ENCODE data around the gene DEFB128. TPM values are rescaled to one million over a fixed set of nuclear protein-coding genes. Genes with fewer than 3 reads are reported as not detected.
"Not testable (repeated sequence)": the region's sequence is repeated elsewhere in the genome, so short reads cannot be mapped to it uniquely, and the experiment has no call there.

The DEFB128 gene
- total and polyA plus RNA-seq, 12 donors = not detected

GRCh38 chr20:227439-228105, 38.1 kb upstream of the DEFB128 start:
- no peak for ATAC-seq
- H3K36me3 ChIP-seq = no peaks in the 10 kb centered on the region
- no peaks in the 10 kb centered on the region for H3K4me1 ChIP-seq
- intact Hi-C loops (cut with DNase I) = no loop called here
- WGBS, 2 donors = 71 to 78% methylated on average over 3 of the region's 3 CpGs
- no peak for DNase-seq
- no peak overlapping the region for H3K27ac ChIP-seq
- peaks cover 0 to 5% (median 0%) of the 10 kb centered on the region in 11 donors for H3K9me3 ChIP-seq
- peaks cover 0 to 14% (median 7%) of the 10 kb centered on the region in 7 donors for H3K27me3 ChIP-seq
- H3K4me3 ChIP-seq = no peak overlapping the region
- no peak for TF ChIP-seq CTCF (IDR thresholded peaks at IDR 0.05)

DNA sequence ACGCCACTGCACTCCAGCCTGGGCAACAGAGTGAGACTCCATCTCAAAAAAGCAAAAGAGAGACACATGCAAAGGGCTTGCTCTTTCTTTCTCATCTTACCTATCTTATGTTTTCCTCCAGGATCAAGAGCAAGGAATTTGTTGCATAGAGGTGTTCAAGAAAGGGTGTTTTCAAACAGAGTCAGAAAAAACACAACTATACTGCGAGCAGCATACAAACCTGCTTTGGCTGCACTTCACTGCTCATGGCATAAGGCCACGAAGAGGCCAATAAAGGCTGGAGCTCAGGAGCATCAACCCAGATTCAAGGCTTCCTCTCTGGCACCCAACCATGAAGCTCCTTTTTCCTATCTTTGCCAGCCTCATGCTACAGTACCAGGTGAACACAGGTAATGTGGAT, 37.4 kb upstream of the DEFB128 start, which contains the start of gene DEFB129:
Gene DEFB129, plus strand, starts transcription at position 301 of the 400 bp plus-strand sequence. Its CDS starts 31 bp downstream, at position 332.
- intact Hi-C loops (cut with DNase I) = no loop called here
- Histone ChIP-seq H3K27me3 (peaks cover 0 to 14% (median 7%) of the 10 kb centered on the region in 7 donors), H3K4me3 (no peak within 1 kb of the TSS), H3K4me1 (no peaks in the 10 kb centered on the region), H3K27ac (no peak within 1 kb of the TSS), H3K9me3 (peaks cover 0 to 5% (median 0%) of the 10 kb centered on the region in 11 donors), H3K36me3 (no peaks in the 10 kb centered on the region)
- TF ChIP-seq CTCF (IDR thresholded peaks at IDR 0.05) = no peak
- DNase-seq (no peak), ATAC-seq (no peak)
- 78 to 81% methylated on average over 3 of the region's 3 CpGs for WGBS, 2 donors

- intact Hi-C loops (cut with DNase I); DNase-seq; H3K4me1 ChIP-seq; H3K36me3 ChIP-seq; H3K9me3 ChIP-seq; H3K27ac ChIP-seq; H3K4me3 ChIP-seq; ATAC-seq: not testable (repeated sequence)
- peaks cover 0 to 14% (median 7%) of the 10 kb centered on the region in 7 donors for H3K27me3 ChIP-seq
- WGBS, 2 donors = 73 to 81% methylated on average over 3 of the region's 3 CpGs
Observed at GRCh38 chr20:225879-226278, 36.4 kb upstream of the DEFB128 start.

- Histone ChIP-seq H3K27me3 (peaks cover 0 to 34% (median 8%) of the 10 kb centered on the region in 7 donors), H3K4me3 (no peak overlapping the region), H3K9me3 (peaks cover 0 to 5% (median 0%) of the 10 kb centered on the region in 11 donors), H3K27ac (no peak overlapping the region), H3K4me1 (peaks cover 0 to 8% (median 0%) of the 10 kb centered on the region in 9 donors), H3K36me3 (no peaks in the 10 kb centered on the region)
- TF ChIP-seq CTCF (IDR thresholded peaks at IDR 0.05) = no peak
- WGBS, 2 donors = 41 to 61% methylated on average over 1 of the region's 1 CpG
- ATAC-seq (no peak), DNase-seq (no peak)
- intact Hi-C loops (cut with DNase I) = no loop called here
Observed at GRCh38 chr20:221258-221830, 31.8 kb upstream of the DEFB128 start.

All from heart right ventricle (tissue), 16 donors.